EH (cell line): ENCODE results near the gene KRT73.

Experiments
- DNase-seq: peaks from one replicate; pipeline ENCODE4 v3.0.0-alpha.2; 2015; ENCODE audit warnings: low read depth

KRT73 gene

GRCh38 chr12:52645120-52645761, 26.9 kb upstream of the KRT73 start:
- DNase-seq = no peak

GRCh38 chr12:52644078-52644415, 25.7 kb upstream of the KRT73 start:
- DNase-seq = no peak

- no peak for DNase-seq
These were observed 25.1 kb upstream of the KRT73 start for GRCh38 chr12:52643233-52644077.

GRCh38 chr12:52641468-52641867, 23.1 kb upstream of the KRT73 start:
- DNase-seq = no peak

- no peak for DNase-seq
These were observed 18.9 kb upstream of the KRT73 start for GRCh38 chr12:52637299-52637698.

- DNase-seq = no peak
These were observed 18.4 kb upstream of the KRT73 start for GRCh38 chr12:52636592-52637258.

GRCh38 chr12:52636189-52636588, 17.8 kb upstream of the KRT73 start:
- no peak for DNase-seq

GRCh38 chr12:52634266-52635056, 16.1 kb upstream of the KRT73 start:
- no peak for DNase-seq

- no peak for DNase-seq
These were observed 15.0 kb upstream of the KRT73 start for GRCh38 chr12:52633383-52633782.

- no peak for DNase-seq
These were observed 14.3 kb upstream of the KRT73 start for GRCh38 chr12:52632656-52633055.

- no peak for DNase-seq
These were observed 13.5 kb upstream of the KRT73 start for GRCh38 chr12:52631676-52632459.

GRCh38 chr12:52631264-52631663, 12.9 kb upstream of the KRT73 start:
- no peak for DNase-seq

GRCh38 chr12:52630599-52631200, 12.3 kb upstream of the KRT73 start:
- DNase-seq = no peak

GRCh38 chr12:52630008-52630500, 11.7 kb upstream of the KRT73 start:
- DNase-seq = no peak

GRCh38 chr12:52629281-52630007, 11.1 kb upstream of the KRT73 start:
- DNase-seq = no peak

GRCh38 chr12:52628841-52629240, 10.5 kb upstream of the KRT73 start:
- DNase-seq = no peak

GRCh38 chr12:52628111-52628507, 9.8 kb upstream of the KRT73 start:
- no peak for DNase-seq

- no peak for DNase-seq
These were observed 9.2 kb upstream of the KRT73 start for GRCh38 chr12:52627395-52628110.

- no peak for DNase-seq
These were observed 4.0 kb upstream of the KRT73 start for GRCh38 chr12:52622349-52622748.

GRCh38 chr12:52618866-52619265, 507 bp upstream of the KRT73 start:
- DNase-seq = no peak
